ENCODE results near the gene ARID3A. TPM values are rescaled to one million over a fixed set of nuclear protein-coding genes. Genes with fewer than 3 reads are reported as not detected.

The ARID3A gene
- total RNA-seq, 4 donors from 2014 or later = 2.8 to 11.0 (median 4.9) TPM

- Histone ChIP-seq H3K36me3 (no peaks in the 10 kb centered on the region), H3K9me3 (no peaks in the 10 kb centered on the region), H3K27ac (peak overlapping the region; percentile 66 to 92 (median 84)), H3K4me1 (peaks cover 6 to 36% (median 9%) of the 10 kb centered on the region in 4 donors), H3K27me3 (no peaks in the 10 kb centered on the region), H3K4me3 (peak overlapping the region; percentile 30 to 57 (median 42))
- no peak for DNase-seq
- TF ChIP-seq CTCF (IDR thresholded peaks at IDR 0.05) = no peak
- TF ChIP-seq POLR2A (IDR thresholded peaks at IDR 0.05) = no peak
These were observed 15.7 kb downstream of the ARID3A start for GRCh38 chr19:941292-942132.

- no peak for DNase-seq
- Histone ChIP-seq H3K4me3 (peak overlapping the region in 1 of 4 donors; percentile 33), H3K27me3 (no peaks in the 10 kb centered on the region), H3K9me3 (no peaks in the 10 kb centered on the region), H3K27ac (no peak overlapping the region), H3K4me1 (peaks cover 6 to 36% (median 9%) of the 10 kb centered on the region in 4 donors), H3K36me3 (no peaks in the 10 kb centered on the region)
- TF ChIP-seq POLR2A (IDR thresholded peaks at IDR 0.05) = no peak
- TF ChIP-seq CTCF (IDR thresholded peaks at IDR 0.05) = no peak
These were observed 16.4 kb downstream of the ARID3A start for GRCh38 chr19:942133-942645.

GRCh38 chr19:943551-944170, 17.8 kb downstream of the ARID3A start:
- Histone ChIP-seq H3K27me3 (no peaks in the 10 kb centered on the region), H3K4me1 (peaks cover 9 to 36% (median 13%) of the 10 kb centered on the region in 4 donors), H3K9me3 (no peaks in the 10 kb centered on the region), H3K27ac (no peak overlapping the region), H3K36me3 (no peaks in the 10 kb centered on the region), H3K4me3 (no peak overlapping the region)
- no peak for TF ChIP-seq POLR2A (IDR thresholded peaks at IDR 0.05)
- TF ChIP-seq CTCF (IDR thresholded peaks at IDR 0.05) = no peak
- DNase-seq = no peak

DNA sequence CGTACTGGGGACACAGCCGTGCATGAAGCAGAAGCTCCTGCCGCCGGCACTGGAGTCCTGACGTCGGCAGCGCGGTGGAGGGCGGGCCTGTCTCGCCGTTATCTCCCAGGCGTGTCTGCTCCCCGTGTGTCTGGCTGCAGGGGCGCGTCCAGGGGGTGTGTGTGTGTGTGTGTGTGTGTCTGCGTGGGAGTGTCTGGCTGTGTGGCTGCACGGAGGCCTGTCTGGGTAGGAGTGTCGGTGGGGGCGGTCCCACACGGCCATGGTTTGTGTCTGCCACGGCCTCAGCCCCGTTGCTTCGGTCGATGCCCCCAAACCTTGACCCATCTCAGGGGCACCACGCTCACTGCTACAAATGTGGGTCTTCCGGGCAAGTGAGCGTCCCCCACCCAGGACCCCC, 18.3 kb downstream of the ARID3A start:
- peaks cover 9 to 36% (median 13%) of the 10 kb centered on the region in 4 donors for H3K4me1 ChIP-seq
- H3K27ac ChIP-seq = peak overlapping the region in 1 of 4 donors; percentile 0
- DNase-seq = peak in 2 of 3 donors; percentile 88 to 91
- no peaks in the 10 kb centered on the region for H3K27me3 ChIP-seq
- H3K4me3 ChIP-seq = peak overlapping the region in 2 of 4 donors; percentile 13 to 16
- no peaks in the 10 kb centered on the region for H3K9me3 ChIP-seq
- no peak for TF ChIP-seq CTCF (IDR thresholded peaks at IDR 0.05)
- TF ChIP-seq POLR2A (IDR thresholded peaks at IDR 0.05) = no peak
- H3K36me3 ChIP-seq = no peaks in the 10 kb centered on the region

DNA sequence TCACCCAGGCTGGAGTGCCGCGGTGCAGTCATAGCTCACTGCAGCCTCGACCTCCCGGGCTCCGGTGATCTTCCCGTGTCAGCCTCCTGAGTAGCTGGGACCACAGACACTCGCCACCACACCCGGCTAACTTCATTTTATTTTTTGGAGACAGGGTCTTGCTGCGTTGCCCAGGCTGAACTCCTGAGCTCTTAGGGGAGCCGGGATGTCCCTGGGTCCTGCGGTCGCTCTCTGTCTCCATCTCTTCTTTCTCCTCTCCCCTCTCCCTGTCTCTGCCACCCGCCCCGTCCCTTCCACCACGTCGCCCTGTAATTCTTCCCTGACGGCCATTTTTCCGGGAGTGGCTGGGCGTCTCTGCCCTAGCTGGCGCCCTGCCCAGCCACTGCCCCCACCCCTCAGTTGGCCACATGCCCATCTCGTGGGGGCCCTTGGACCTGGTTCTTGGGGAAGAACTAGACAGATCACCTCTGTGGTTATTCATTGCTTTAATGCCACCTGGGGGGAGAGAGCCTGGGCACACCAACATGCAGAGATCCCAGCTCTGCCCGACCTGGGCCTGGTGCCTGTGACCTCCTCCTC, 18.9 kb downstream of the ARID3A start:
- Histone ChIP-seq H3K27me3 (no peaks in the 10 kb centered on the region), H3K9me3 (no peaks in the 10 kb centered on the region), H3K27ac (peak overlapping the region in 1 of 4 donors; percentile 0), H3K4me1 (peaks cover 9 to 36% (median 13%) of the 10 kb centered on the region in 4 donors), H3K36me3 (no peaks in the 10 kb centered on the region), H3K4me3 (peak overlapping the region in 1 of 4 donors; percentile 13)
- TF ChIP-seq POLR2A (IDR thresholded peaks at IDR 0.05) = no peak
- no peak for TF ChIP-seq CTCF (IDR thresholded peaks at IDR 0.05)
- peak in 1 of 3 donors; percentile 52 for DNase-seq

All from Peyer's patch (tissue), 4 donors.